Stimulated activated CD4-positive, alpha-beta T cell treated with anti-CD3 and anti-CD28 coated beads, Interleukin-4, amount 100 ng/mL, for 4 hours (primary cell): ENCODE measurements around the gene MUC16.
"Not testable (repeated sequence)": the region's sequence is repeated elsewhere in the genome, so short reads cannot be mapped to it uniquely, and the experiment has no call there.

Experiments used
- DNase-seq, 2 experiments: peaks; one replicate each; pipeline ENCODE4 v3.0.0-alpha.2; 2020

Gene MUC16

GRCh38 chr19:9009935-9010651 is at the start of gene MUC16:
TSS of gene MUC16 (minus strand) at chr19:9010409.
- DNase-seq: no peak

GRCh38 chr19:9058905-9059667 is 48.9 kb upstream of the MUC16 start:
- DNase-seq: no peak

- no peak for DNase-seq
Observed at GRCh38 chr19:9057505-9058258, 47.5 kb upstream of the MUC16 start.

- not testable (repeated sequence) for DNase-seq
Observed at GRCh38 chr19:9056131-9056530, 45.9 kb upstream of the MUC16 start.

GRCh38 chr19:9054765-9055164 is 44.6 kb upstream of the MUC16 start:
- DNase-seq: no peak

- no peak for DNase-seq
Observed at GRCh38 chr19:9054207-9054606, 44.0 kb upstream of the MUC16 start.

- not testable (repeated sequence) for DNase-seq
Observed at GRCh38 chr19:9053674-9054073, 43.5 kb upstream of the MUC16 start.

GRCh38 chr19:9052894-9053293 is 42.7 kb upstream of the MUC16 start:
- no peak for DNase-seq

GRCh38 chr19:9046694-9047093 is 36.5 kb upstream of the MUC16 start:
- DNase-seq: no peak

- DNase-seq: no peak
Observed at GRCh38 chr19:9044449-9044848, 34.2 kb upstream of the MUC16 start.

- DNase-seq: no peak
Observed at GRCh38 chr19:9043524-9043923, 33.3 kb upstream of the MUC16 start.

- DNase-seq: no peak
Observed at GRCh38 chr19:9041023-9041422, 30.8 kb upstream of the MUC16 start.

GRCh38 chr19:9040131-9040530 is 29.9 kb upstream of the MUC16 start:
- no peak for DNase-seq

- DNase-seq: no peak
Observed at GRCh38 chr19:9039728-9040127, 29.5 kb upstream of the MUC16 start.

- DNase-seq: no peak
Observed at GRCh38 chr19:9037400-9038062, 27.3 kb upstream of the MUC16 start.

- DNase-seq: no peak
Observed at GRCh38 chr19:9032136-9032631, 22.0 kb upstream of the MUC16 start.

- DNase-seq: no peak
Observed at GRCh38 chr19:9018163-9018875, 8.1 kb upstream of the MUC16 start.

- no peak for DNase-seq
Observed at GRCh38 chr19:9014803-9015202, 4.6 kb upstream of the MUC16 start.

GRCh38 chr19:9013988-9014387 is 3.8 kb upstream of the MUC16 start:
- no peak for DNase-seq

- no peak for DNase-seq
Observed at GRCh38 chr19:9011875-9012274, 1.7 kb upstream of the MUC16 start.

GRCh38 chr19:9010693-9011092 is 484 bp upstream of the MUC16 start:
- no peak for DNase-seq

GRCh38 chr19:9009431-9009830 is 778 bp downstream of the MUC16 start:
- no peak for DNase-seq
